CD4-positive, alpha-beta T cell treated with Interleukin-10 for 1 hour (primary cell): ENCODE measurements around the gene NUB1.
A peak's percentile ranks its signal among the peaks of the same experiment; 100 is the strongest.

ENCODE experiments used
- DNase-seq: peaks from one replicate; pipeline ENCODE4 v3.0.0-alpha.2; 2020

The NUB1 gene

DNA sequence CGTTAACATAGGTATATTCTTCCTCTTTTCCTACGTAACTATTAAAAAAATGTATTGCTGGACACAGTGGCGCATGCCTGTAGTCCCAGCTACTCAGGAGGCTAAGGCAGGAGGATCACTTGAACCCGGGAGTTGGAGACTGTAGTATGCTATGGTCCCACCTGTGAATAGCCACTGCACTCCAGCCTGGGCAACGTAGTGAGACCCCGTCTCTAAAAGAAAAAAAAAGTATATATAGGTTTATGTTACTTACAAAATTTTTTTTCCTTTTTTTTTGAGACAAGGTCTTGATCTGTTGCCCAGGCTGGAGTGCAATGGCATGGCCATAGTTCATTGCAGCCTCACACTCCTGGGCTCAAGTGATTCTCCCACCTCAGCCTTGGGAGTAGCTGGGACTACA is 5.6 kb downstream of the NUB1 start:
- DNase-seq = no peak

DNA sequence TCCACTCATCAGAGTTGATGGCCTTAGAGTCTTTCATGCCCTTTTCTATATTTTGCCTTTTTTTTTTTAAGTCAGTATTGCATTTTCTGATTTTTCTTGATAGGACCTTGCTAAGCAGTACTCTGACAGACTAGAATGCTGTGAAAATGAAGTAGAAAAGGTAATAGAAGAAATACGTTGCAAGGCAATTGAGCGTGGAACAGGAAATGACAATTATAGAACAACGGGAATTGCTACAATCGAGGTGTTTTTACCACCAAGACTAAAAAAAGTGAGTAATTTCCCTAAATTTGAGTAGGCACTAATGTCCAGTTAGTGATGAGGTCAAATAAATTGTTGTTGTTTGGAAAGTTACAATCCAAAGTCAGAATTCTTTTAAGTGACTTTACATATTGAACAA is 7.4 kb downstream of the NUB1 start:
- no peak for DNase-seq

DNA sequence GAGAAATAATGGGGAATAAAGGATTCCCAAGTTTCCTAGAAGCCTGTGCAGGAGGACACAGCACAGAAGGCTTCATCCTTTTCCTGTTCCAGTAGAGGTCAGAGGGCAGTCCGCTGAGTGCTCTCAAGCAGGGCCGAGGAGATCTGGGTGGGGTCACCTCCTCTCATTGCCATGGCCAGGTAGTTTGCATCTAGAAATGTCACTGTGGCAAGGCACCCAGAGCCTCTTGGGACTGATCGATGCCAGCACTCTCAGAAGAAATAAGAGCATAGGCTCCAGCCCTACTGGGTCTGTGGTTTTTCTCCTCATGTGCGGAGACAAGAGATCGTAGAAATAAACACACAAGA is 7.9 kb downstream of the NUB1 start:
- no peak for DNase-seq

DNA sequence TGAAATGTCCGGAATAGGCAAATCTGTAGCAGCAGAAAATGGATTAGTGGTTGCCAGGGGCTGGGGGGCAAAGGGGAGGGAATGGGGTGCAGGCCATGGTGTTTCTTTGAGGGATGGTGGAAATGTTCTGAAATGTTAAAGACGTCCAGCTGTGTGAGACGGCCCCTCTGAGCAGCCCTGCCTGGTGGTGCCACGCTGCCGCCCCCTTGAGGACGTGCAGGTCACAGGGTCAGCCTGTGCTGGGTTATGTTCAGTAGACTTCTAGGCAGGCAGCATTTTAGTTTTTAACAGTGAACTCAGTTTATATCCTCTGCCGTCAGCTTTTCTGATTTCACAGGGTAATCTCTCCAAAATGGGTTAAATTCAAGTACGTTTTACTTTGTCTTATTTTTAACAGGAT is 9.4 kb downstream of the NUB1 start:
- DNase-seq = peak; percentile 47

DNA sequence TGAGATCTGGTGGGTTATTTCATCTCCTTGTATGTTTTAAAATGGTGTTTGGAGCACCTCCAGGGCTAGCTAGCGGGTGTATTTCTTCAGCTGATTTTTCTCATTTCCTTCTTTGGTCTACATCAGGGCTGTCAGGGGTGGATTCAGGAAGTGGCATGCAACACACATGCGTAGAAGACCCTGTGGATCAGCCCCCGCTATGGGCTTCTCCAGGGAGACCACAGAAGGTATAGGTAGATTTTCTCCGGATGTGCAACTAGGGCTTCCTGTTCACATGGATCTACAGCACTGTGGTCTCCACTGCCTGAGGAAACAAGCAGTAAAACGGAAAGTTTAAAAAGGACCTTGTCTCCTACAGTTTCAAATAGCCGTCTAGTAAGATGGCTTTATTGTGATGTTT is 10.4 kb downstream of the NUB1 start:
- DNase-seq = peak; percentile 81

DNA sequence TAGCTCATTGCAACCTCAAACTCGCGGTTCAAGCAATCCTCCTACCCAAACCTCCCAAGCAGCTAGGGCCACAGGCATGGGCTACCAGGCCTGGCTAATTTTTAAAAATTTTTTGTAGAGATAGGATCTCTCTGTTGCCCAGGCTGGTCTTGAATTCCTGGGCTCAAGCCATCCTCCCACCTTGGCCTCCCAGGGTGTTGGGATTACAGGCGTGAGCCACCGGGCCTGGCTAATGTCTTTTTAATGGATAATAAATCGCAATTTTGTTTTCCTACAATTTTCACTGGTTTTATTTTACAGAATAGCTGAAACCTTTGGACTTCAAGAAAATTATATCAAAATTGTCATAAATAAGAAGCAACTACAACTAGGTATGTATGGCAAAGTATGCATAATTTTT is 10.9 kb downstream of the NUB1 start:
- DNase-seq = no peak

DNA sequence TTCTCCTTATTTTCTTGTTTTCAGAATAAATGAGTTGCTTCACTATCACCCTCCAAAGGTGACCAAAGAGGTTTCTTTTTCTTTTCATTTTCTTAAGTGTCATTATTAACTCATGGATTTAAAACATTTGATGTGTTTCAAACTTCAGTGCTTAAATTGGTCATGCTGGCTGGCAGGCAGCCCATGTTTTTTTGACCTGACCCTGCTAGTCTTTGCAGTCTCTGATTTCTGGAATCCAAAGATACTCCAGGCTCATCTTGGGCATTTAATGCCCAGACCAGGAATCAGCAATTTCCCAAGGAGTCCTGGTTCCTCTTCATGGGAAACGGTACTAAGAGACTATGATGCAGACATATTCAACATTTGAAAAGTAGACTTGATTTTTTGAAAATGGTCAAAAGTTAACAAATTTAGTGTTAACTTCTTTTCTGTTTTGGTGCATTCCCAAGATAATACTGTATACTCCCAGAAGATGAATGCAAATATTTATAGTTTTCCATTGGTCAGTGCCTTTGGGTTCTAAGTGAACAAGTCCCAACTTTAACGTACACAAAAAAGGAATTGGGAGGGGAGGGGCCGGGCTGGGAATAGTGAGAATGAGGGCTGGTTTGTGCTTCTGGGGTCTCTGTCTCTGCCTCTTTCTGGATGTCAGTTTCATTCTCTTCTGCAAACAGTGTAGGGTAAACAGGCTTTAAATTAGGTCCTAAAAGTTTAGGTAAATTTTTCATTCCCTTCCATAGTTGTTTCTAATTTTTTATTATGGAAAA is 19.8 kb downstream of the NUB1 start:
- DNase-seq = no peak

DNA sequence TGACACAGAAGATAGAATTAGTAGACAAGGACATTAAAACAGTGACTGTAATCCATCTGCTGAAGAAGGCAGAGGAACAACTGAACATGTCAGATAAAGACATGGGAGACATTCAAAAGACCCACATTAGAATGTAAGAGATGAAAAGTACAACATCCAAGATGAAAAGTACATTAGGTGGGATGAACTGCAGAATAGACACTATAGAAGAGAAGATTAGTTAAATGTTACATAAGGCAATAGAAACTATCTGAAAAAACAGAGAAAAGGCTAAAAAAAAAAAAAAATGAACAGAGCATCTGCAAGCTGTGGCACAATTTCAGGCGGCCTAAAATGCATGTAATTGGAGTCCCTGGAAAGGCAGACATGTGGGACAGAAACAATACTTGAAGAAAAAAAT is 21.6 kb downstream of the NUB1 start:
- DNase-seq = no peak

DNA sequence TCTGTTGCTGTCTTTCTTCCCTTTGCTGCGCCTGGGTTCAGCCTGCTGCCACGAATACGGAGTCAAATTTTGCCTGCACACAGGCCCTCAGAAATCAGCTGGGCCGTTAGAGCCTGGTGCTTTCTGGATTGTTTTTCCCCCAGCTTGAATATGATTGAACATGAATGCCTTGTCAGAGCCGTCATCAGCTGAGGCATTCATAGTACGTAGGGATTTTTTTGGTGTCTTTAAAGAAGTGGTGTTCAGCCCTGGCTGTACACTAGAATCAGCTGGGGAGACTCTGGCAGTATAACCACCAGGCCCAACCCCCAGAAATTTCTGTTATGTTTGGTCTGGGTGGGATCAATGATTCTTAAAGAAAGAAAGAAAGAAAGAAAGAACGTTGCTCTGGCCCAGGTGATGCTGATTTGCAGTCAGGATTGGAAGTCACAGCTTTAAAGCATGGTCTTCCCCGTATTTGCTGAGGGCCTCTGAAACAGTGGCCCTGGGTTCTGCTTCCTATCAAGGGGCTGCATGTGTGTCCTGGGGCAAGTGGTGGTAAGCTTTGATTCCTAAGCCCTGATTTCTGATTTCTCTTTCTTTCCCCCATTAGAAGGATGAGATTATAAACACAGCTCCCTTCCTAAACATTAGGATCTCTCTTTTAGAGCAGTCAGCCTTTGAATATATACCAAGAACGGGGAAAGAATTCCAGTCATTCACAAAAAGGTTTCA is 24.7 kb downstream of the NUB1 start:
- no peak for DNase-seq

DNA sequence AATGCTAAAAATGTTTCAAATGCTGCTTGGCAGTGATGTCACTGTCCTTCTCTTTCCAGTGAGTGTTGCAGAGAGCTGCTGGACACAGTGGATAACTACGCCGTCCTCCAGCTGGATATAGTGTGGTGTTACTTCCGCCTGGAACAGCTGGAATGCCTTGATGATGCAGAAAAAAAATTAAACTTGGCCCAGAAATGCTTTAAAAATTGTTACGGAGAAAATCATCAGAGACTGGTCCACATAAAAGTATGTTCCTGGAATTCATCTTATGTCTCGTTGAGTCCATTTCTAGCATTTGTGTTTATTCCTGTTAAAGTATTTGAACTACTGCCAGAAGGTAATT is 25.2 kb downstream of the NUB1 start:
- DNase-seq = no peak

DNA sequence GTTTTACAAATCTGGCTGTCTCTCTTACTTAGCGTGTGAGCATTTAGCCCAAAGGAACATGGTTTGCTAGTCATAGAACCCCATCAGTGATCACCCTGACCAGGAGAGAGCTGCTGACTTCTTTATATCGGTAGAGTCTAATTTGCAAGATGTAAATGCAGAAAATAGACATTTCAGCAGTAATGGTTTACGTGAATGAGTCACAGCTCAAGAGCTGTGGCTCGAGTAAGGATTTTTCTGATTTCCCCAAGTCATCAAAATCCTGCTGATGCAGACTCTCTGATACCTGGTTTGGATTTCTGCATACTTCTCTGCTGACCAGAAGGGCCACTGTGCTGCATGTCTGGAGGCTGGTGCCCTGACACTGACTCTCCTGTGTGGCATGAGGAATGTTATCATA is 25.7 kb downstream of the NUB1 start:
- DNase-seq = no peak

DNA sequence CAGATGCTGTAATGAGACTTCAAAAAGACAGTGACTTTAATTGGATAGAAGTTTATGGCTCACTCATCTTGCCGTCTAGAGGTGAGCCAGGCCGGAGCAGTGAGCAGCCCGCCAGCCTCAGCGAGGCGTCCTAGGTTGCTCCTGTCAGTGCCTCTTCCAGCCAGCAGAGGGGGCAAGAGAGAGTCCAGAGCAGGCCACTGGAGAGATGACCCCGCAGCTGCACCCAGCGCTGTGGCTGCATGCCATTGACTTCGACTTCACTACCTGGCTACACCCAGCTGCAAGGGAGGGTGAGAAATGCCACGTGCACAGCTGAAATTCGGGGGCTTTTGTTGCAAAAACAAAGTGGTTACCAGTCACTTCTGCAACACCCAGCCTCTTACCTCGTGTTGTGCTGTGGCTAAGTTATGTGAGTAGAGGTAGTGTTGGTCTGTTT is 26.5 kb downstream of the NUB1 start:
- peak; percentile 84 for DNase-seq

DNA sequence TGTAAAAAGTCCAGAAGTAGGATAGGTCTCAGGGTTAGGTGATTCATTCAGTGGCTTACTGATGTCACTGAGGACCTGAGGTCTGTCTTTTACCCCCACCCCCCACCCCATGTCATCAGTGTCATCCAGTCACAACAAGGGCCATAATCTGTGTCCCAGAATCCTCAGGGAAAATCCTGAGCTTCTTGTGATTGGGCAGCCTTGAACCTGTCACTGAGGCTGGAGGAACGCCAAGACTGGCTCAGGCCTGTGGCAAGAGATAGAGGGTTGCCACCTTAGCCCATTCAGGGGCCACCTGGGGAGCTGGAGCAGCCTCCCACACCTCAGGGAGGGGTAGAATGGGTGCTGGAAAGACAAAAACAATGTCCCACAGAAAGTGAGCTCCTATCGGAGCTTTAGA is 29.7 kb downstream of the NUB1 start:
- DNase-seq = no peak

DNA sequence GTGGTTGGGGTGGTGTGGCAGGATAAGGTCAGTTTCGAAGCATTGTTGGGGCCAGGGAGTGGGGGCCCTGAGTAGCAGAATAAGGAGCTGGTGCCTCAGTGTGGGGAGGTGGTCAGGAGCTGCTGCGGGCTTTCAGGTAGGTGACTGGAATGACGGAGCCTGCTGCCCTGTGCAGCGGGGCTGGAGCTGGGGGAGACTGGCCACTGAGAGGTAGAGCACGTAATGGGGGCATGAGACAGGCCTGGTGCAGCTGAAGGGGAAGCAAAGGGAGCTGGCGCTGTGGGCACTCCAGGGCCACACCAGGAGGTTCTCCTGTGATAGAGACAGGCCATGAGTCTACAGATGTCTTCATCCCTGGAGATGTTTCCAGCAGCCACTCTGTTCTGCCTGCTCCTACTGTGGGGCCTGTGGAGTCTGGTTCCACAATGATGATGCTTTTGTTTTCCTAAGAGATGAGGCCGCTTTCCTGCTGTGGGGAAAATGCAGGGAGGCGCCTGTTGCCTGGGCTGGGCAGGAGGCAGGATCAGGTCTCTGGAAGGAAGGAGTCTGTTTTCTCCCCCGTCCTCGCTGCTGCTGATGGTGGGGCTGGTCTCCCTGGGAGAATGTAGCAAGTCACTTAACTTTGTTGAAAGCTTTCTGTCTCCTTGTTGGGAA is 31.1 kb downstream of the NUB1 start:
- no peak for DNase-seq

DNA sequence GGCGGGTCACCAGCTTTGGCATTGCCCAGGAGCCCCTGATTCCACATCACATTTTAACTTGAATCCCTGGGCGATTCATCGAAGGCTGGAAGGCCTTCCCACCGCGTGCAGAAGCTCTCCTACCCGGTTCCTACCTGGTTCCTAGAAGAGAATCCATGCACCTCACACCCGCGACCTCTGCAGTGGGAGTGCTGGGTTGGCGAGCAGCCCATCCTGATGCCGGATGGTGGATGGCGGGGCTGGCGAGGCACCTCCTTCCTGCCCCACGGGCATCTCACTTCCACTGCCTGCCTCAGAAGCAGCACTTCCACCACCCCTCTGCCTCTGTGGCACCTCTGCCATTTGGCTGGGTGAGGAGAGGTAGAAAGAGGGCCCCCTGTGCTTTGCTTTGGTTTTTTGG is 32.0 kb downstream of the NUB1 start:
- no peak for DNase-seq

DNA sequence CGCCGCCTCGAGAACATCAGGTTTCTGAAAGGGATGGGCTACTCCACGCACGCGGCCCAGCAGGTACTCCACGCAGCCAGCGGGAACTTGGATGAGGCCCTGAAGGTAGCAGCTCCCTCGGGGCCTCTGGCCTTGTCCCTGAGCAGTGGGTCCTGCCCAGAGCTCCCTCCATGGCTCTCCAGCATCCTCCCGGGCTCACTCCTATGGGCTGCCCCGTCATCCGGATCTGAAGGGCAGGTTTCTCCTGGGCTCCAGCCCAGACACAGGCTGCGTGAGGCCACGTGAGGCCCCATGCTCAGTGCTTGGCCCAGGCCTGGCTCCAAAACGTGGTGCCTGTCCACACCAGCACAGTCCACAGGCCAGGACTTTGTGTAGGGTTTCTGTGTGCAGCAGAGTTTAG is 32.5 kb downstream of the NUB1 start:
- DNase-seq = no peak

DNA sequence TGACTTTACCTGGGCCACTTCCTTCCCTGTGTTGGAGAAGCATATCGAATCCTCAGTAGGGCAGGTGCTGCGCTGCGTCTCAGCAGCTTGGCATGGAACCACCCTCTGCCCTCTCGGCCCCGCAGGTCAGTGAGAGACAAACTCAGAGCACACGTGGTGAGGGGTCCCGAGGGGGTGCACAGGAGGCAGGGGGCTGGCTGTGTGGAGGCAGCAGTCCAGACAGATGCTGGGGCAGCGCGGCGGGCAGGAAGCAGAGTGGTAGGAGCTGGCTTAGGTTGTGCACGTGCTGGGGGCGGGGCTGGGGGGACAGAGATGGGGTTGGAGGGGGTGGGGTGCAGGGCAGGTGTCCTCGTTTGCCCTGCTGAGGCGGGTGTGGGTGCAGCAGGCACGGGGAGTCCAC is 33.1 kb downstream of the NUB1 start:
- no peak for DNase-seq

DNA sequence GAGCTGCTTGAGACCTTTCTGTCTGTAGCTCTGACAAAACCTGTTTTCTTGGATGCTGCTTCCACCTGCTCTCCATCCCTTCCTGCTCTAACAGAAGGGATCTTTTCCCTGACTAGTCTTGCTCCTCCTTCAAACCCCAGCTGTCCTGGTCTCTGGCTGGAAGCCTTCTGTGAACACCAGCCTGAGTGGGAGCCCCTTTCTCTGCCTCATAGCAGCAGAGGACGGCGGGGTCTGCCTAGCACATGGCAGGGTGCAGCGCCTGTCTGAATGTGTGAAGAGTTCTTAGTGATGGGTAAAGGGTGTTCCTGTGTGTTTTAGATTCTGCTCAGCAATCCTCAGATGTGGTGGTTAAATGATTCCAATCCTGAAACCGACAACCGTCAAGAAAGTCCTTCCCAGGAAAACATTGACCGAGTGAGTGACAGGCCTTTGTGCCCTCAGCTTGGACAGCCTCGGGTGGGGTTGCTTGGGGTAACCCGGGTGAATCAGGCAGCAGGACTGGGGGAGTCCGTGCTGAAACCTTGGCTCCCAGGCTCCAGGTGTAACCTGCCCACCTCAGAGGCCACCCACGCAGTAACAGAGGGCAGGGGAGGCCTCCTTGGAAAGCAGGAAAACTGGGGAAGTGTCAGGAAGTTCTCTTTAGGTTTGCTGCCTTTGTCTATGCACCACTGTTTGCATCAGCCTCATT is 34.1 kb downstream of the NUB1 start:
- no peak for DNase-seq

DNA sequence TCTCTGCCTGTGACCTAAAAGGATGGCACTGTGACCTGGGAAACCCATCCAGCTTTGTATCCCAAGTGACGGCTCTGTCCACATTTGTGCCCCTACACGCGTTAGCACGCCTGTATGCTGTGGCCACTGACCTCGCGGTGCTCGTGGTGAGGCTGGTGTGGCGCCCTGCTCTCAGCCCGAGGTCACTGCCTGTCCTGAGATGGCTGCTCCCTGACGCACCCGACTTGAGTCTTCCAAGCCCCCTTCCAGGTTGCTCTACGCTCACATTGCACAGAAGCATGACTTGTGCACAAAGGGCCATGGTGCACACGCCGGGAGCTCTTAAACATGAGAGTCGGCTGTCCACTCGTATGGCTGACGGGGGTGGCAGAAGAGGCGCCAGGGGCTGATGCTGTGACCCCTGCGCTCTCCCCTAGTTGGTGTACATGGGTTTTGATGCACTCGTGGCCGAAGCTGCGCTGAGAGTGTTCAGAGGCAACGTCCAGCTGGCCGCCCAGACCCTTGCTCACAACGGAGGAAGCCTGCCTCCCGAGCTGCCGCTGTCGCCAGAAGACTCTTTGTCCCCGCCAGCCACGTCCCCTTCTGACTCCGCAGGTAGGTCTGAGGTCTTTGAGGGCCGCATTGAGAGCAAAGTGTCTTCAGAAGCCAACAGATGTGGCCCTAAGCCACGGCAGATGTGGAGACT is 34.7 kb downstream of the NUB1 start:
- no peak for DNase-seq

DNA sequence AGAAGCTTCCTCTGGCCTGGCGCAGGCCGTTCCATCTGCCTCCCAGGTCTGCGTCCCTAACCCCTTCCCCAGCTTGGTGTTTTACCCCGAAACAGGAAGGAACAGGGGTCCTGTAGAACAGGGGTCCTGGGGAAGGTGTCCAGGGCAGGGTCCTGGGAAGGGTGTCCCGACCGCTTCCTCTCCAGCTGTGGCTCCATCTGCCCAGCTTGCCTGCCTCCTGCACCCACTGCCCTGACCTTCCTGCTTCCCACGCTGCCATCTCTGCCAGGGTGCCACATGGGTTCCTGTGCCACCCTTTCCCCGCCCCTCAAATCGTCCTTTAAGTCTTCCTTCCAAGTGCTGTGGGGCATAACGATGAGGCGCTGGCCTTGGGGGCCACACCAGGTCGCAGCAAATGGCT is 35.8 kb downstream of the NUB1 start:
- no peak for DNase-seq

DNA sequence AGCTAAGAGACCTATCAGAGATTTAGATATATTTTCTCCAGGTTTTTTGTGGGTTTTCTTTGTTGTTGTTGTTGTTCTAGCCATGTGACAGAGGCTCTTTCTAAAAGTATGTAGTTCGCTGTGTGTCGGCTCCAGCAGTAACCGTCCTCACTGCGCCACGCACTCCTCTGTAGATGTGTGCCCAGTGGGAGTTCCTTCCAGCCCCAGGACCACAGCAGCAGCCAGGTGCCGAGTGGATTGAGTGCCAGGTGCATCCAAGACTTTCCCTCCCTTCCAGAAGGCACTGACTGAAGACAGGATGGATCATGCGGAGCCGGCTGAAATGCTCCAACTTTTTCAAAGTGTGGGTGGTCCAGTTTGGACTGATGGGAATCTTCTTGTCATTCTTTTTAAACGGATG is 36.4 kb downstream of the NUB1 start:
- no peak for DNase-seq

DNA sequence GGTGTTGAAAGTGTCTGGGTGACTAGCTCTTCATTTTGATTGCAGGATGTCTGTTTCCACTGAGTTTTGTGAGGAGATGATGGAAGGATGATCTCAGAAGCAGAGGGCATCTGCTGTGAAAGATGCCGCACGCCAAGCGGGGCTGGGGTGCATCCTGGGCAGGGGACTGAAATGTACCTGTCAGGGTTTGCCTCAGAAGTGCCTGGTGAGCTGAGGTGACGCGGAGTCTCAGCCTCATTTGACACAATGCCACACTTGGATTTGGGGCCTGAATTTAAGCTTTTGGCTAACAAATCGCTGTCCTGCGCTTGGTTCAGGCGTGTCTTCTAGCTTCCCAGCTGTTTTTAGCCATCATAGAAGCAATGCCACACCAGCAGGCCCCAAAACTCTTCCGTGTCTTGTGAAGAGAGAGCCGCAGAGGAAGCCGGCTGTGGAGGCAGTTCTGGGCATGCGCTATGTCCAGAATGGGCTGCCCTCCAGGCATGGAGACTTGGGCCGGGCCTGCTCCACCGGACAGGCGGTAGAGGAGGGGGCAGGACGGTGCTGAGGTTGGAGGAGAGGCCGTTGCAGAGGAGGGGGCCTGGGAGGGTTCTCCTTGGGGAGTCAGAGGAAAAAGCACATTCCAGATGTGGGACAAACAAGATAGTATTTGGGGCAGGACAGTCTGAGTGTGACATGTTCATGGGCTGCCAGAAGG is 37.0 kb downstream of the NUB1 start:
- DNase-seq = no peak

DNA sequence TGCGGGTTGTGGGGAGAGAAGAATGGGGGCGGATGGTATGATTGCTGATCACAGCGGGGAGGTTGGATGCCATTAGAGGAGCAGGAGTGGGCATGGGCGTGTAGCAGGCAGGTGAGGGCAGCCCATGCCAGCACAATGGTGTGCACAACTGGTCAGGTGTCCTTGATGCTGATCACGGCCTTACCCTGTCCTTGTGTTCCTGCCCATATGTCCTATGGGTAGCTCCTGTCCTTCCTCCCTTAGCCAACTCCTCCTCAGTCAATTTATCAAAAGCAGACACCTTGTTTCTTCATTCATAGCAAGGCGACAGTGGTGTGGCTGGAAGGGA is 37.5 kb downstream of the NUB1 start:
- DNase-seq = no peak
